BLaER1 treated with 17β-estradiol and CSF1 and Interleukin-3, amounts not matched to agents 10 nM and 100 nM (cell line): ENCODE data around the gene SCARF1.
A peak's percentile ranks its signal among the peaks of the same experiment; 100 is the strongest.
"Not testable (repeated sequence)": the region's sequence is repeated elsewhere in the genome, so short reads cannot be mapped to it uniquely, and the experiment has no call there.

Experiments
- H3K27ac ChIP-seq, 11 experiments: shearing (Covaris generic); formaldehyde crosslinking; 2 replicates each; pipeline ENCODE4 v1.8.1; 2022
- H3K27me3 ChIP-seq, 11 experiments: shearing (Covaris generic); formaldehyde crosslinking; 2 replicates each; pipeline ENCODE4 v1.8.1; 2022
- H3K36me3 ChIP-seq, 11 experiments: shearing (Covaris generic); formaldehyde crosslinking; 2 replicates each; pipeline ENCODE4 v1.8.1; 2022
- H3K4me1 ChIP-seq, 10 experiments: shearing (Covaris generic); formaldehyde crosslinking; 2 replicates each; pipeline ENCODE4 v1.8.1; 2022
- H3K4me2 ChIP-seq, 11 experiments: shearing (Covaris generic); formaldehyde crosslinking; 2 replicates each; pipeline ENCODE4 v1.8.1; 2022
- H3K4me3 ChIP-seq, 10 experiments: shearing (Covaris generic); formaldehyde crosslinking; 2 replicates each; pipeline ENCODE4 v1.8.1; 2022
- H3K9ac ChIP-seq, 11 experiments: shearing (Covaris generic); formaldehyde crosslinking; 2 replicates each; pipeline ENCODE4 v1.8.1; 2022
- H3K9me3 ChIP-seq, 11 experiments: shearing (Covaris generic); formaldehyde crosslinking; replicated peaks in 1 of 11; 2 replicates each; pipeline ENCODE4 v1.8.1; 2022
- H4K20me1 ChIP-seq, 11 experiments: shearing (Covaris generic); formaldehyde crosslinking; 2 replicates each; pipeline ENCODE4 v1.8.1; 2022
- Cebpa-rat ChIP-seq, 11 experiments: shearing (Covaris generic); IDR thresholded peaks; 2 replicates each; pipeline ENCODE4 v1.8.1; 2022

SCARF1 gene

GRCh38 chr17:1673041-1673785, 27.7 kb upstream of the SCARF1 start:
- no peak for TF ChIP-seq Cebpa-rat (IDR thresholded peaks at IDR 0.05)
- Histone ChIP-seq H3K4me2 (no peak overlapping the region), H3K4me3 (no peak overlapping the region), H3K4me1 (no peaks in the 10 kb centered on the region), H3K36me3 (peaks cover 98 to 100% (median 99%) of the 10 kb centered on the region in 11 experiments), H4K20me1 (peaks cover 60 to 100% (median 98%) of the 10 kb centered on the region in 11 experiments), H3K9me3 (no peaks in the 10 kb centered on the region), H3K27ac (0 out of 22 replicates have a peak overlapping the region, but pooled peaks of 1 of the 11 experiments have one; percentile 6), H3K27me3 (no peaks in the 10 kb centered on the region), H3K9ac (no peak overlapping the region)

- H3K9me3 ChIP-seq, H3K4me1 ChIP-seq, H3K9ac ChIP-seq, H3K27ac ChIP-seq, H3K27me3 ChIP-seq, H3K4me3 ChIP-seq, H3K4me2 ChIP-seq: not testable (repeated sequence)
- H3K36me3 ChIP-seq: peaks cover 99 to 100% (median 100%) of the 10 kb centered on the region in 11 experiments
- H4K20me1 ChIP-seq: peaks cover 58 to 100% (median 97%) of the 10 kb centered on the region in 11 experiments; a peak in 21 of 22 replicates
Observed at GRCh38 chr17:1663934-1664333, 18.4 kb upstream of the SCARF1 start.

GRCh38 chr17:1661045-1661444, 15.5 kb upstream of the SCARF1 start:
- Histone ChIP-seq H3K4me3 (no peak overlapping the region), H3K4me2 (no peak overlapping the region), H3K9me3 (no peaks in the 10 kb centered on the region), H3K9ac (no peak overlapping the region), H3K27me3 (no peaks in the 10 kb centered on the region), H4K20me1 (peaks cover 29 to 99% (median 90%) of the 10 kb centered on the region in 11 experiments; a peak in 21 of 22 replicates), H3K4me1 (no peaks in the 10 kb centered on the region), H3K27ac (no peak overlapping the region), H3K36me3 (peaks cover 100% of the 10 kb centered on the region in 11 experiments)
- no peak for TF ChIP-seq Cebpa-rat (IDR thresholded peaks at IDR 0.05)

- no peaks in the 10 kb centered on the region for H3K9me3 ChIP-seq
- H3K4me3 ChIP-seq: no peak overlapping the region
- H3K36me3 ChIP-seq: peaks cover 100% of the 10 kb centered on the region in 11 experiments
- peaks cover 0 to 4% (median 0%) of the 10 kb centered on the region in 10 experiments; a peak in 5 of 20 replicates for H3K4me1 ChIP-seq
- TF ChIP-seq Cebpa-rat (IDR thresholded peaks at IDR 0.05): no peak
- H3K27me3 ChIP-seq: no peaks in the 10 kb centered on the region
- H3K27ac ChIP-seq: no peak overlapping the region
- H3K4me2 ChIP-seq: no peak overlapping the region
- H3K9ac ChIP-seq: no peak overlapping the region
- H4K20me1 ChIP-seq: peaks cover 9 to 99% (median 86%) of the 10 kb centered on the region in 11 experiments; a peak in 20 of 22 replicates
Observed at GRCh38 chr17:1658100-1658499, 12.6 kb upstream of the SCARF1 start.

- Histone ChIP-seq H3K9ac (0 out of 22 replicates have a peak overlapping the region, but pooled peaks of 2 of the 11 experiments have one; percentile 8 to 12), H3K36me3 (peaks cover 88 to 89% (median 88%) of the 10 kb centered on the region in 11 experiments), H3K9me3 (no peaks in the 10 kb centered on the region), H3K4me2 (no peak overlapping the region), H3K4me3 (no peak overlapping the region), H3K27ac (no peak overlapping the region), H3K4me1 (peaks cover 19 to 37% (median 29%) of the 10 kb centered on the region in 10 experiments), H4K20me1 (peaks cover 11 to 91% (median 79%) of the 10 kb centered on the region in 11 experiments; a peak in 20 of 22 replicates), H3K27me3 (no peaks in the 10 kb centered on the region)
- TF ChIP-seq Cebpa-rat (IDR thresholded peaks at IDR 0.05): no peak
Observed at GRCh38 chr17:1653735-1654134, 8.2 kb upstream of the SCARF1 start.

GRCh38 chr17:1652794-1653193, 7.3 kb upstream of the SCARF1 start:
- peaks cover 11 to 82% (median 69%) of the 10 kb centered on the region in 11 experiments; a peak in 20 of 22 replicates for H4K20me1 ChIP-seq
- H3K4me2 ChIP-seq, H3K9me3 ChIP-seq, H3K9ac ChIP-seq, H3K4me3 ChIP-seq, H3K27me3 ChIP-seq, H3K27ac ChIP-seq: not testable (repeated sequence)
- H3K4me1 ChIP-seq: peaks cover 28 to 45% (median 38%) of the 10 kb centered on the region in 10 experiments
- H3K36me3 ChIP-seq: peaks cover 79 to 80% (median 79%) of the 10 kb centered on the region in 11 experiments

- H3K27ac ChIP-seq: peak overlapping the region in 1 of 11 experiments; percentile 88; a peak in 2 of 22 replicates
- peaks cover 66 to 71% (median 66%) of the 10 kb centered on the region in 11 experiments for H3K36me3 ChIP-seq
Observed at GRCh38 chr17:1651559-1651844, 6.0 kb upstream of the SCARF1 start.

GRCh38 chr17:1650731-1651558, 5.4 kb upstream of the SCARF1 start:
- no peak for TF ChIP-seq Cebpa-rat (IDR thresholded peaks at IDR 0.05)
- Histone ChIP-seq H3K4me3 (peak overlapping the region in 6 of 10 experiments; percentile 62 to 80 (median 66); a peak in 8 of 20 replicates), H3K9ac (peak overlapping the region; percentile 71 to 86 (median 82); a peak in 19 of 22 replicates), H3K4me2 (peak overlapping the region; percentile 91 to 100 (median 98)), H3K4me1 (peaks cover 47 to 63% (median 57%) of the 10 kb centered on the region in 10 experiments), H3K27ac (peak overlapping the region in 8 of 11 experiments; percentile 75 to 88 (median 82); a peak in 13 of 22 replicates), H3K27me3 (no peaks in the 10 kb centered on the region), H3K36me3 (peaks cover 60 to 67% (median 61%) of the 10 kb centered on the region in 11 experiments), H3K9me3 (no peaks in the 10 kb centered on the region), H4K20me1 (peaks cover 11 to 65% (median 56%) of the 10 kb centered on the region in 11 experiments; a peak in 20 of 22 replicates)

More at GRCh38 chr17:1651559-1651844, 6.0 kb upstream of the SCARF1 start:
- Histone ChIP-seq H3K4me3 (no peak overlapping the region), H3K4me2 (peak overlapping the region in 9 of 11 experiments; percentile 91 to 100 (median 98); a peak in 15 of 22 replicates), H4K20me1 (peaks cover 11 to 71% (median 62%) of the 10 kb centered on the region in 11 experiments; a peak in 20 of 22 replicates), H3K9ac (peak overlapping the region in 4 of 11 experiments; percentile 5 to 85 (median 50); a peak in 4 of 22 replicates), H3K4me1 (peaks cover 41 to 58% (median 51%) of the 10 kb centered on the region in 10 experiments), H3K9me3 (no peaks in the 10 kb centered on the region), H3K27me3 (no peaks in the 10 kb centered on the region)
- TF ChIP-seq Cebpa-rat (IDR thresholded peaks at IDR 0.05): no peak
